GM13976 (cell line): ENCODE results near the gene CENPF.
"Not testable (repeated sequence)": the region's sequence is repeated elsewhere in the genome, so short reads cannot be mapped to it uniquely, and the experiment has no call there.

Experiments
- DNase-seq: peaks from one replicate; pipeline ENCODE4 v3.0.0; 2012; ENCODE audit warnings: low spot score
- CTCF ChIP-seq: IDR thresholded peaks from 2 replicates; pipeline ENCODE4 v1.5.1; 2012; ENCODE audit warnings: borderline replicate concordance, mild to moderate bottlenecking; ENCODE audit not compliant: insufficient read depth; ENCODE audit errors: extremely low read depth, missing control alignments, control extremely low read depth
- in situ Hi-C: fragments of 300-500 bp; cut with MboI; formaldehyde crosslinking; loops from one replicate; pipeline ENCODE4 v1.12.0; 2022; ENCODE audit warnings: low sequenced_read_pairs, mixed read lengths, inconsistent platforms; ENCODE audit not compliant: unreplicated experiment

The CENPF gene

GRCh38 chr1:214666674-214667073, 63.7 kb downstream of the CENPF start:
- in situ Hi-C loops = loop anchor here (25.0 kb wide), 1 partner anchor 846 kb away; no protein-coding TSS in a partner anchor
- DNase-seq = no peak
- no peak for TF ChIP-seq CTCF

- in situ Hi-C loops = loop anchor here (25.0 kb wide), 1 partner anchor 842 kb away; no protein-coding TSS in a partner anchor
- no peak for DNase-seq
- TF ChIP-seq CTCF = no peak
Measured at GRCh38 chr1:214670098-214670497, 67.1 kb downstream of the CENPF start.

GRCh38 chr1:214673029-214673428, 70.0 kb downstream of the CENPF start:
- in situ Hi-C loops = loop anchor here (25.0 kb wide), 1 partner anchor 839 kb away; no protein-coding TSS in a partner anchor

GRCh38 chr1:214673576-214673975, 70.6 kb downstream of the CENPF start:
- TF ChIP-seq CTCF = no peak
- DNase-seq = no peak
- in situ Hi-C loops = loop anchor here (25.0 kb wide), 1 partner anchor 839 kb away; no protein-coding TSS in a partner anchor

More at GRCh38 chr1:214673029-214673428, 70.0 kb downstream of the CENPF start:
- DNase-seq = not testable (repeated sequence)

- in situ Hi-C loops, DNase-seq: not testable (repeated sequence)
Measured at GRCh38 chr1:214675524-214675923, 72.5 kb downstream of the CENPF start.

GRCh38 chr1:214676747-214677146, 73.8 kb downstream of the CENPF start:
- in situ Hi-C loops = no loop called here
- no peak for DNase-seq
- TF ChIP-seq CTCF = no peak

- no peak for TF ChIP-seq CTCF
- DNase-seq = no peak
- in situ Hi-C loops = no loop called here
Measured at GRCh38 chr1:214677945-214678344, 75.0 kb downstream of the CENPF start.

GRCh38 chr1:214678386-214678785, 75.4 kb downstream of the CENPF start:
- no peak for TF ChIP-seq CTCF
- DNase-seq = no peak
- in situ Hi-C loops = no loop called here
